ENCODE measurements around the gene IFITM10.

The IFITM10 gene

DNA sequence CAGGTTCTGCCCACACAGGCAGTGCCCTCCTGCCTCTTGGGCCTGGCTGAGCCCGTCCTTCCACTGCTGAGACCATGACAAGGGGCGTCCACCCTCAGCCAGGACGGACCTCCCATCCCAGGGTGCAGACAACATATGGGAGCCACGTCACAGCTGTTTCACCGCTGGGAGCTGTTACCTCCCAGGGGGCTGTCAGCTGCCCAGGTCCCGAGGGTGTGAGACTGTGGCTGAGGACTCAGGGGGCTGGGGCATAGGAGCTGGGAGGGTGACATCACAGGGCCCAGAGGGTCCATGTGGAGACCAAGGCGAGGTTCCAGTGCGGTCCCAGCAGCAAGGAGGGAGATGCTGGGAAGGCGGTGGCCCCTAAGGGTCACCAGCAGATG is 31.2 kb upstream of the IFITM10 start:
- TF ChIP-seq GATA2 (IDR thresholded peaks at IDR 0.05; ENCODE audit: low read depth, low read length), result no peak
- TF ChIP-seq GATA3 (IDR thresholded peaks at IDR 0.05; ENCODE audit: low read depth, low read length), result no peak

DNA sequence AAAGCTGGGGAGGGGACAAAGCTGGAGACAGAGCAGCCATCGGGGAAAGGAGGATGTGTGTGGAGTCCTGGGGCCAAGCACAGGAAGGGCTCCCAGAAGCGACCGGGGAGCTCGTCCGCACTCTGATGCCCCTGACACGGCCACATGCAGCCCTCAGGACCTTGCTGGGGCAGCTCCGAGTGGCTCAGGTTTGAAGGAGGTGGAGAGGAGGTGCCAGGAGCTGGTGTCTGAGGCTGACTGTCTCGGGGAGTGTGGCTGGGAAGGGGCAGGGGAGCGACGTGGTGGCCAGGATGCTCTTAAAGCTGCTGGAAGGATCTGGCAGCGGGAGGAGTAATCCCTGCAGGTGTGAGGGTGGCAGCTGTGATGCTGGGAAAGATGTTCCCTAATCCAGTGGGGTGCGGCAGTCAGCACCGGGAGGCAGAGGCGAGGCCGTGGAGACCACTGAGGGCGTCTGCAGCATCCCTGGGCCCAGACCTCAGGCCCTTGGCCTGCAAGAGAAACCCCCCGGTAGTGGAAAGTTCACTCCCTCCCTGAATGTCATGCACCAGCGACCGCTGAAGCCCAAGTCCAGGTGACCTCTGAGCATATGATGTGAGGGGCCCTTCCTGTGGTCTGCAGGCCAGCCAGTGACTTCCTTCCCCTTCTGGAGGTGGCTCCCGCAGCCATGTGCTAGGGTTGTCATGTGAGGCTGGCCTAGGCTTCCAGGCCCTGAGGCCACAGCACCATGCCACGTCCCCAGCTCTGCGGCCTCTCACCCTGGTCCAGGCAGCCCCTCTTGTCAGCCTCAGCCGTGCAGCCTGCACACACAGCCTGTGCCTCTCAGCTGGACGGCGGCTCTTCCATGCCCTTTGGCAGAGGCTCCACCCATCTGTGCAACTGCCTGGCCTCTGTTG is 30.6 kb upstream of the IFITM10 start:
- TF ChIP-seq GATA2 (IDR thresholded peaks at IDR 0.05; ENCODE audit: low read depth, low read length), result no peak
- no peak for TF ChIP-seq GATA3 (IDR thresholded peaks at IDR 0.05; ENCODE audit: low read depth, low read length)

DNA sequence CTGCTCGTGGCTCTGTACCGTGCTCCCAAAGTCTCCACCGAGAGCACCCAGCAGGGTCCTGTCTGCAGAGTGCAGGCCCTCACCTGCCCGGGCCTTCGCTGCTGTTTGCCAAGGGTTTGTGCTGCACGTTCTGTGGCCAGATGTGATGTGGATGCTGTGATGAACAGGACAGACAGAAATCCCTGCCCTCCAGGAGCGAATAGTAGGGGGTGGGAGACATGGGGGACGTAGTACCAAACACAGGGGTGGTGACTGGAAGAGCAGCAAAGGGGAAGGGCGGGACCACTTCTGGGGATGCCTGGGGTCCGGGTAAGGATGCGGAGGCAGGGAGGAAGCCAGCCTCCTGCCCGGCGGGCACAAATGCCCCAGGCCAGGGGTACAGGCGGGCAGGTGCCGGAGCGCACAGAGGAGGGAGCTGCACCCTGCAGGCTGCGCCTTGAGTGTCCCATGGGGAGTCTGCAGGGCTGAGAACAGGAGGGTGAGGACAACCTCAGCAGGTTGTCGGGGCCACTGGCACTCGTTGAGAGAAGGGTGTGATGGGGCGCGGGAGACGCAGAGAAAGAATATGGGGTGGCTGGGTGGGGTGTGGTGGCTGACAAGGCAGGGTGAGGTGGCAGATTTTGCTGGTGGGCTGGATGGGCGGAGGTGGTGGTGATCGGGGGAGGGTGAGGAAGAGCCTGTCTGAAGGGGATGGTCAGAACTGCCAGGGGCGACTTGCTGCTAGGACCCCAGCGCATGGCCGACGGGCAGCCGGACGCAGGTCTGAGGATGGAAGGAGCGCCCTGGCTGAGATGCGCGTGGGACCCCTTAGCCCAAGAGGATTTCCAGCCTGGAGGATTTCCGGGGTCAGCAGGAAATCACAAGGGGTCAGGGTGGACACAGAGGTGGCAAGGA is 29.7 kb upstream of the IFITM10 start:
- TF ChIP-seq GATA3 (IDR thresholded peaks at IDR 0.05; ENCODE audit: low read depth, low read length) (no peak), GATA2 (IDR thresholded peaks at IDR 0.05; ENCODE audit: low read depth, low read length) (no peak)

DNA sequence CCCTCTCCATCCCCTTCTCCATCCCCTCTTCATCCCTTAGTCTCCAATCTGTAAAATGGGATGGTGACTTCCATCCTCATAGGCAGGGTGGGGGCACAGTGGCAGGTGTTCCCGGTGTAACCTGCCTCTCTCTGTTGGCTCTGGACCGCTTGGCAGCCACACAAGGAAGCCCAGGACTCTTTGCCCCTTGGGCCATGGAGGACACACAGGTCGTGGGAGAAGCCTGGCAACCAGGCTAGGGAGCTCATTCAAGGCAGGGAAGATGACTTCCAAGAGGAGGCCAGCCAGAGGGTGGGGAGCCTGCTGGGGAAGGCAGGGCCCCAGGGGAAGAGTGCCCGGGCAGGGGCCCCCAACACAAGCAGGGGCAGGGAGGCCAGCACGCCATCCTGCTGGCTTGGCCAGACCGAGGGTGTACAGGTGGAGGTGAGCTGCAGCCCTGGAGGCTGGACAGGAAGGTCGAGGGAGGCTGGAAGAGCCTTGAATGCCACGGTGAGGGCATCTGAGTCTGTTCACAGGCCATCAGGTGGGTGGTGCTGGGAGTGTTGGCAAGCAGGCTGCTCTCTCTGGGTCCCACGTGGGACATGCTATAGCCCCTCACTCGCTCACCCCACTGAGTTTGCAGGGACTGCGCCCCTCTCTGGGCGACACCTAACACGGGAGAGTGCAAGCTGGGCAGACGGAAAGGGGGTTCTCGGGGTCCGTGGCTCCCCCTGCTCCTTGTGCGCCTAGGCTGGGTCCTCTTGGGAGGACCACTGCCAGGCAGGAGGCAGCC is 28.8 kb upstream of the IFITM10 start:
- TF ChIP-seq GATA2 (IDR thresholded peaks at IDR 0.05; ENCODE audit: low read depth, low read length) (no peak), GATA3 (IDR thresholded peaks at IDR 0.05; ENCODE audit: low read depth, low read length) (no peak)

DNA sequence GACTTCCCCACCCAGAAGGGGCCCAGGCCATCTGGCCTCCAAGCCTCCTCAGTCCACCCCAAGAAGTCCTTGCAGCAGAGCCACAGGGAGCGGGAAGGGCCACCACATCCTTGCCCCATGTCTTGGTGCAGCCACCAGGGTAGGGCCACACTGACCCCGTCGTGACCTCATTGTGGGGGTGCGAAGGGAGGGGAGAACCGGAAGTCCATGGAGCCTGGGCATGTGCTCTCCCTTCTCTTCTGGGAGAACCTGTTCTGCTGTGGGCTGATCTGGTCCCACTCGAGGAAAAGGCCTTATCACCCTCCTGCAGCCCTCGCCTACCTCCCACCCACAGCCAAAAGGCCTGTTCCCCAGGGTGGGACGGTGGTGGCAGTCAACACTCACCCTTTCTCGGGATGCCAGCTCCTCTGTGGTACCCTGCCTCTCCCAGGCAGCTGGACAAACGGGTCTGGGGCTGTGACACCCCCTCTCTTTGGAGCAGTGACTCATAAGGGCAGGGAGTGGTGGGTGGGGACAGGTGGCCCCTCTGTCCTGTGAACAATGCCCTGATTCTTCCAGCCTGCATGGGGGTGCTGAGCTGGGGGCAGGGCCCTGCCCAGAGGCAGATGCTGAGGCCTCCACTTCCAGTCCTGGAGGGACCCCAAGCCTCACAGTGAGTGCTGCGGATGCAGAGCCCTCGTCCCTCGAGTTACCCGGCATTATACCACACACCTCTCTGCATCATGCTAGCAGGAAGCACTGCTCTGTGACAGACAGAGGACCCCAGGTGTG is 27.9 kb upstream of the IFITM10 start:
- TF ChIP-seq GATA2 (IDR thresholded peaks at IDR 0.05; ENCODE audit: low read depth, low read length) (no peak), GATA3 (IDR thresholded peaks at IDR 0.05; ENCODE audit: low read depth, low read length) (no peak)

DNA sequence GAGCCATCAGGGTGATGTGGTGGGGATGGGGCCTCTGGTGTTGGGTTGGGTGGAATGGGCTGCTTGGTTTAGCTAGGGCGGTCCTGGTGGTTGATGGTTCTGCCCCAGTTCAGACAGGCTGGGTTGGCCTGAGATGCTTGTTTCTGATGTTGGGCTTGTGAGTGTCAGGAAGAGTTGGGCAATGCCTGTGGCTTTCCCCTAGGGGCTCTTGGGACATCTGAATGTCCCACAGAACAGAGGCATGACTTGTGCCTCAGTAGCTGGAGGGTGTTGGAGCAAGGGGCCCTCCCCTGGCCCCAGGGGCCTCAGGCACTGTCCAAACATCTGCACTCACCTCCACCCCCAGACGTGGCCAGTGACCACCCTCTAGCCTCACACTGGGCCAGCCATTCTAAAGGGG is 27.3 kb upstream of the IFITM10 start:
- TF ChIP-seq GATA3 (IDR thresholded peaks at IDR 0.05; ENCODE audit: low read depth, low read length), result no peak
- no peak for TF ChIP-seq GATA2 (IDR thresholded peaks at IDR 0.05; ENCODE audit: low read depth, low read length)

DNA sequence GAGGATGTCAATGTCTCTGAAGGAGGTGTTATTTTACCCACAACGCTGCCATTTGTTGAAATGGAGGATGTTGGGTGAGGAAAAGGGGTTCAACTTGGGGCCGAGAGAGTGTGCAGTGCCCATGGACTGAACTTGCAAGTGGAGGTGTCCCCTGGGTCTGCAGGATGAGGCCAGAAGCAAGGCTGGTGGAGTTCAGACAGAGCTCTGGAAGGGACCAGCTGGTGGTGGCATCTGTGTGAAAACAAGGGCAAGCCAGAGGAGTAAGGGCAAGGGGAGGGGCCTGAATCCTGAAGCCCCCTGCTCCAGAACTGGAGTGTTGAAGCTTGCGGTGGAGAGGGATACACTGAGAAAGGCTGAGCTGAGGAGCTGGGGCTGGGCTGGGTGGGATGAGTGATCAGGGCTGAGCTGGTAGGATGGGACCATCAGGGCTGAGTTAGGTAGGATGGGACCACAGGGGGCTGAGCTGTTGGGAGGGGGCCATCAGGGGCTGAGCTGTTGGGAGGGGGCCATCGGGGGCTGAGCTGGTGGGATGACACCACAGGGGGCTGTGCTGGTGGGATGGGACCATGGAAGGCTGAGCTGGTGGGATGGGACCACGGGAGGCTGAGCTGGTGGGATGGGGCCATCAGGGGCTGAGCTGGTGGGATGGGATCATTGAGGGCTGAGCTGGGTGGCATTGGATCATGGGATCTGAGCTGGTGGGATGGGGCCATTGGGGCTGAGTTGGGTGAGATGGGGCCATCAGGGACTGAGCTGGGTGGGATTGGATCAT is 26.7 kb upstream of the IFITM10 start:
- TF ChIP-seq GATA3 (IDR thresholded peaks at IDR 0.05; ENCODE audit: low read depth, low read length) (no peak), GATA2 (IDR thresholded peaks at IDR 0.05; ENCODE audit: low read depth, low read length) (no peak)

DNA sequence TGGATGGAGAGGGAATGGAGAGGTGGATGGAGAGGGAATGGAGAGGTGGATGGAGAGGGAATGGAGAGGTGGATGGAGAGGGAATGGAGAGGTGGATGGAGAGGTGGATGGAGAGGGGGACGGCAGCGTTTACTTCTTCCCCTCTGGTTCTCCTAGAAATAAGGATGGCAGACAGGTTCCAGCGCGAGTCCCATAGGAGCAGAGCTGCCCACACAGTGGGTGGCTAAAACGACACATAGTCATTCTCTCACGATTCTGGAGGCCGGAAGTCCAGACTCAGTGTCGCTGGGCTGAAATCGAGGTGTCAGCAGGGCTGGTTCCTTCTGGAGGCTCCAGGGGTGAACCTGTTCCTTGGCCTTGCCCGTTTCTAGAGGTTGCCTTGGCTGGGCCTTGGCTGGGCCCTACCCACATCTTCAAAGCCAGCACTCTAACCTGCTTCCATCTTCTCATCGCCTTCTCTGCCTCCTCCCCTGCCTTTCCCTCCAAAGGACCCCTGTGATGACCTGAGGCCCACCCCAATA is 26.0 kb upstream of the IFITM10 start:
- no peak for TF ChIP-seq GATA2 (IDR thresholded peaks at IDR 0.05; ENCODE audit: low read depth, low read length)
- TF ChIP-seq GATA3 (IDR thresholded peaks at IDR 0.05; ENCODE audit: low read depth, low read length), result no peak

DNA sequence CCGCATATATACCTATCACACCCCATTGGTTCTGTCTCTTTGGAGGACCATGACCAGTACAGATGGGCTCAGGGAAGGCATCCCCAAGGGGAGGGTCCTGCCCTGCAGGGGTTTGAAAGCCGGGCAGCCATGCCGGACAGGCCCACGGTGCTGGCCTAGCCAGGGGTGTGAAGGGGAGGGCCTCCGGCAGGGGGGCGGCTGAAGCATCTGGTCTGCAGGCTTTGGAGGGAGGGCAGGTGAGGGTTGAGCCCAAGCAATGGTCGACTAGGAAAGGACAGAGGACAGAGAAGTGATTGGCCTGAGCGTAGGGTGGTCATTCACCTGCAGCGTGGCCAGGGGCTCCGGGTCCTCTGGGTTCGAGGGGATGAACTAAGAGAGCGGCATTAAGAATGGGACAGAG is 24.5 kb upstream of the IFITM10 start:
- TF ChIP-seq GATA2 (IDR thresholded peaks at IDR 0.05; ENCODE audit: low read depth, low read length), result no peak
- TF ChIP-seq GATA3 (IDR thresholded peaks at IDR 0.05; ENCODE audit: low read depth, low read length), result no peak

DNA sequence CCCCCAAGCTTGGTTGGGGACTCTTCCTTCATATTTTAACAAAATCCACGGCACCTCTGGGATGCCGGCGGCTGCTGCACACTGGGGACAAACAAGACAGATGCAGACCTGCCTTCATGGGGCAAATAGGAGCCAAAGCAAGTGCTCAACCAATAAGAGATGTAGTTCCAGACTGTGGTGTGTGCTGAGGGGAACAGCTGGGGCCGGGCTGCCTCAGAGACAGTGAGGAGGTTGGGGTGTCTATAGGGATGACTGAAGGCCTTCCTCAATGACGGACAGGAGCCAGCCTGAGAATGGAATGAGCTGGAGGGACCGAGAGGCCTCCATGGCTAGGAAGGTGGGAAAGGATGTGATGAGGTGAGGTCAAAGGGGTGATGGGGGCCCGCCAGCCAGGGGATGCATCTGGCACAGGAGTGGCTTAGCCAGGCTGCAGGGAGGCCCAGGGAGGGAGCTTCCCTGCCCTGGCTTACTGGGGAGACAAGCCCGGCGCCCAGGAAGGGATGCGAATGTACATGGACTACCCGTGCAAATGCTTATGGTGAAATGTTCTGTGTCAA is 23.7 kb upstream of the IFITM10 start:
- TF ChIP-seq GATA3 (IDR thresholded peaks at IDR 0.05; ENCODE audit: low read depth, low read length) (no peak), GATA2 (IDR thresholded peaks at IDR 0.05; ENCODE audit: low read depth, low read length) (no peak)

DNA sequence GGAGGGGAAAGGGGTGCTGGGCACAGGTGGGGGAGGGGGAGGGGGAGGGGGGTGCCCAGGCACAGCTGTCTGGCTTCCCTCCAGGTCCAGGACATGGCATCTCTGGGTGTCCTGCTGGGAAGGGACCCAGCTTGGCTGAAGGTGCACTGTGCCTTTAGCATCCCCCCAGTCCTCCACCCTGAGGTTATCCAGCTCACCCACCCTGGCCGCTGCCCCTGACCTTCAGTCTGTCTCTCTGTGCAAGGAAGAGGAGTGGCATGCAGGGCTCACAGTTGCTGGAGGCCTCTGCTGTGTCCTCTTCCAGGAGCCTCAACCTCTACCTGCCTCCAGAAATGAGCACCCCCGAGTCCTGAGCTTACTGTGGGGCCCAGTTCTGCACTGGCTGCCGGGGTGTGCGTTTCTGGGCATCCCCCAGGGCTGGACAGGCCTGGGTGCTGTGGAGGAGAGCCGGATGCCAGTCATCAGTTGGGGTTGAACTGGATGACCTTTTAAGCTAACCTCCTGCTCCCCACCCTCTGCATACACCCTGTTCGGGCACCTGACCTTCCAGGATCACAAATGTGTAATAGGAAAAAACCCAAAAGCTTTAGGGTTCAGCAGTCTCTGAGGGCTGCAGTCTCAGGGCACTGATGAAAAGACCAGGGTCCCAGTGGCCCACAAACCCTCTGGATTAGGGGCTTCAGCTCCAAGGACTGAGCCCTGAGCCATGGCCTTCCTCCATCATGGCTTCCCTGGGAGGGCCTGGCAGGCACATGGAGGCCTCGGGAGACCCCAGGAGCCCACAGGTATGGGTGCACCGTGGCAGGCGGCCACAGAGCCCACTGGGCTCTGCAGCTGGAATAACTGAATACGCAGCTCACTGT is 23.0 kb upstream of the IFITM10 start:
- TF ChIP-seq GATA3 (IDR thresholded peaks at IDR 0.05; ENCODE audit: low read depth, low read length) (no peak), GATA2 (IDR thresholded peaks at IDR 0.05; ENCODE audit: low read depth, low read length) (no peak)
